Upper lobe of left lung (tissue), 6 donors: Measurements from ENCODE around the gene PFKFB1. TPM values are rescaled to one million over a fixed set of nuclear protein-coding genes. Genes with fewer than 3 reads are reported as not detected.

ENCODE experiments used
- ATAC-seq, 2 donors: fragments of 200-7000 bp; cut with Tn5 transposase; one replicate each; pipeline ENCODE4 v1.9.1; 2022; ENCODE audit warnings: mild to moderate bottlenecking in 2 of 2, moderate library complexity in 2 of 2; ENCODE audit not compliant: low FRiP score in 2 of 2
- DNase-seq, 2 donors: peaks; one replicate each; pipeline ENCODE4 v3.0.0-alpha.2; 2019 to 2020
- H3K27ac ChIP-seq, 4 donors: fragments of 200-600 bp; sonication (generic); one replicate each; pipeline ENCODE4 v1.5.1; 2016 to 2019
- H3K27me3 ChIP-seq, 4 donors: fragments of 200-600 bp; sonication (generic); one replicate each; pipeline ENCODE4 v1.5.1; 2017 to 2019
- H3K36me3 ChIP-seq, 4 donors: fragments of 200-600 bp; sonication (generic); one replicate each; pipeline ENCODE4 v1.5.1; 2016 to 2019
- H3K4me1 ChIP-seq, 4 donors: fragments of 200-600 bp; sonication (generic); one replicate each; pipeline ENCODE4 v1.5.1; 2018 to 2019
- H3K4me3 ChIP-seq, 4 donors: fragments of 200-600 bp; sonication (generic); one replicate each; pipeline ENCODE4 v1.5.1; 2017 to 2019; ENCODE audit warnings: mild to moderate bottlenecking in 2 of 4, moderate library complexity in 1 of 4
- H3K9me3 ChIP-seq, 4 donors: fragments of 200-600 bp; sonication (generic); one replicate each; pipeline ENCODE4 v1.5.1; 2018 to 2019
- EP300 ChIP-seq, 4 donors: sonication (generic); formaldehyde crosslinking; IDR thresholded peaks; one replicate each; pipeline ENCODE4 v1.5.1; 2017; ENCODE audit warnings: antibody characterized with exemption in 4 of 4, control low read depth in 2 of 4
- POLR2A ChIP-seq, 4 donors: fragments of 450-650 bp; IDR thresholded peaks; one replicate each; pipeline ENCODE4 v1.5.1; 2016 to 2017; ENCODE audit warnings: antibody characterized with exemption in 4 of 4, mild to moderate bottlenecking in 2 of 4
- POLR2AphosphoS5 ChIP-seq, 2 donors: sonication (generic); formaldehyde crosslinking; IDR thresholded peaks; one replicate each; pipeline ENCODE4 v1.5.1; 2017; ENCODE audit warnings: antibody characterized with exemption in 2 of 2
- WGBS, 2 donors: methylation state at CpG; one replicate each; pipeline ENCODE4 v1.1.5; 2017 to 2018; 5-methylcytosine and 5-hydroxymethylcytosine counted together
- total RNA-seq, 6 donors: library from RNA; depleted of rRNA in 4 of 6; stranded (reverse); fragments of >200 nt in 4 of 6; gene quantifications; one replicate each; pipeline versions ENCODE4 v1.1.0 to v1.2.1, GENCODE V29; 2016 to 2021
- TF ChIP-seq, protein P1 (sequence below), 6 experiments: fragments of 450-650 bp in 4 of 6; fragments of 200-600 bp in 2 of 6; sonication (generic) in 2 of 6; IDR thresholded peaks; one replicate each; pipeline ENCODE4 v1.5.1; 2016 to 2019; ENCODE audit warnings: antibody characterized with exemption in 6 of 6
- donor health status: DM: no; HTN: no; CAD: no; lungs with moderate emphysema.
- donor health status: DM: no; HTN: yes; CAD: no; lungs with severe emphysema.

PFKFB1 gene
- total RNA-seq, 6 donors from 2014 or later, result 0.31 to 0.33 TPM; not detected in 4

DNA sequence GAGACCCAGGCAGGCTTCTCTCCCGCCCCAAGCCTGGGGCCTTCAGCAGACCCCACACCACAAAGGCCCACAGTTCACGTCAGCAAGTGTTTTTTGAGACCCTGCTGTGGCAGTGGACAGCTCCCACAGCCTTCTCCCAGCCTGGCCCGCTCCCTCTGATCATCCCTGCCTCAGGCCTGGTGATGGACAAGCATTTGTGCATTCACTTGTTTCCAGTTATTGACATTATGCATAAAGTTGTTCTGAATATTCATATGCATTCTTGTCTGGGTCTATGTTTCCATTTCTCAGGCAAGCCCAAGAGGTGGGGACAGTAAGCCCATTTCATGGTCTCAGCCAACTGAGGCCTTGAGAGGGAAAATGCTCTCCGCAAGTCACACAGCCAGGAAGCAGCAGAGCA lies 58.7 kb downstream of the PFKFB1 start:
- H3K27ac ChIP-seq, result no peak overlapping the region
- no peak for DNase-seq
- H3K4me1 ChIP-seq, result no peaks in the 10 kb centered on the region
- H3K36me3 ChIP-seq, result no peaks in the 10 kb centered on the region
- no peak overlapping the region for H3K4me3 ChIP-seq
- H3K9me3 ChIP-seq, result no peaks in the 10 kb centered on the region
- no peaks in the 10 kb centered on the region for H3K27me3 ChIP-seq
- WGBS, 2 donors, result 58 to 90% methylated on average over 2 to 4 of the region's 4 CpGs
- ATAC-seq, result no peak
- TF ChIP-seq, protein P1, sequence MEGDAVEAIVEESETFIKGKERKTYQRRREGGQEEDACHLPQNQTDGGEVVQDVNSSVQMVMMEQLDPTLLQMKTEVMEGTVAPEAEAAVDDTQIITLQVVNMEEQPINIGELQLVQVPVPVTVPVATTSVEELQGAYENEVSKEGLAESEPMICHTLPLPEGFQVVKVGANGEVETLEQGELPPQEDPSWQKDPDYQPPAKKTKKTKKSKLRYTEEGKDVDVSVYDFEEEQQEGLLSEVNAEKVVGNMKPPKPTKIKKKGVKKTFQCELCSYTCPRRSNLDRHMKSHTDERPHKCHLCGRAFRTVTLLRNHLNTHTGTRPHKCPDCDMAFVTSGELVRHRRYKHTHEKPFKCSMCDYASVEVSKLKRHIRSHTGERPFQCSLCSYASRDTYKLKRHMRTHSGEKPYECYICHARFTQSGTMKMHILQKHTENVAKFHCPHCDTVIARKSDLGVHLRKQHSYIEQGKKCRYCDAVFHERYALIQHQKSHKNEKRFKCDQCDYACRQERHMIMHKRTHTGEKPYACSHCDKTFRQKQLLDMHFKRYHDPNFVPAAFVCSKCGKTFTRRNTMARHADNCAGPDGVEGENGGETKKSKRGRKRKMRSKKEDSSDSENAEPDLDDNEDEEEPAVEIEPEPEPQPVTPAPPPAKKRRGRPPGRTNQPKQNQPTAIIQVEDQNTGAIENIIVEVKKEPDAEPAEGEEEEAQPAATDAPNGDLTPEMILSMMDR (IDR thresholded peaks at IDR 0.05), result no peak
- TF ChIP-seq POLR2AphosphoS5 (IDR thresholded peaks at IDR 0.05), result no peak

DNA sequence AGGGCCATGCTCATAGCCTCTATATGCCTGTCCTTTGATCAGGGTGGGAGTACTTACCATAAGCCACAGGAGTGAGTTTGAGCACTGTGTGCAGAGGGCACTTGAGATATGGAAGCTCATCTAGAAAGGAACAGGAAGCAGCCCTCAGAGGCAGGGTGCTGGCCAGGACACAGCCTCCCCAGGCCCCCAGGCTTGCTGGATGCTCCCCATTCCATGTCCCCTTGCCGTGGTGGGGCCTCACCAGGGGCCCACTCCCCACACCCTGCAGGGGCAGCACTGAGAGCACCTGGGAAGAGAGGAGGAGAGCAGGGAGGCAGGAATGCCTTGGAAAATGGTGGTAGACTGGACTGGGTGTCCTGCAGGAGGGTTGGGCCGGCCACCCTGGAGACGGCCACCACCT lies 59.1 kb downstream of the PFKFB1 start:
- WGBS, 2 donors, result 69% methylated on average over 3 of the region's 3 CpGs; no CpG with 5 or more reads in 1 of the 2 donors
- TF ChIP-seq EP300 (IDR thresholded peaks at IDR 0.05) (no peak), POLR2A (IDR thresholded peaks at IDR 0.05) (no peak)
- Histone ChIP-seq H3K4me1 (no peaks in the 10 kb centered on the region), H3K27me3 (no peaks in the 10 kb centered on the region), H3K36me3 (no peaks in the 10 kb centered on the region), H3K27ac (no peak overlapping the region), H3K4me3 (no peak overlapping the region), H3K9me3 (no peaks in the 10 kb centered on the region)
- peak in 1 of 2 donors; percentile 13 for DNase-seq
- ATAC-seq, result no peak

DNA sequence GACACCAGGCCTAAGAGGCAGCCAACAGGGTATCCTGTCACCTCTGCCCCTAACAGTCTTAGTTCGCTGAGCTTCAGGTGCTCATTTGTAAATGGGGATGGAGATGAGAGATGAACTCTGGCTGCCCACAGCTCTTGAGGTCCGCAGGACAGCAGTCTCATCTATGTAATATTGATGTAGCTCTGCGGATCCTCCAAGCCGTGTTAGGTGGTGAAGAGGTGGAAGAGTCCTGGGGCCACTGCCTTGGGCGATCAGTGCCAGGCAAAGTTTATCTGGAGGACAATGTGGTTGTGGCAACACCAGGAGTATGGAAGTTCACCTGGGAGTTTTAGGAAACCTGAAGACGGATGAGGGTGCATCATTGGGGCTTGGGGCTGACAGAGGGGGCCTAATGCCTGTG lies 59.9 kb downstream of the PFKFB1 start:
- Histone ChIP-seq H3K27ac (no peak overlapping the region), H3K4me1 (no peaks in the 10 kb centered on the region), H3K27me3 (no peaks in the 10 kb centered on the region), H3K9me3 (no peaks in the 10 kb centered on the region), H3K4me3 (no peak overlapping the region), H3K36me3 (peaks cover 0 to 1% (median 0%) of the 10 kb centered on the region in 4 donors)
- 80 to 85% methylated on average over 5 to 6 of the region's 6 CpGs for WGBS, 2 donors
- TF ChIP-seq, protein P1 (IDR thresholded peaks at IDR 0.05), result no peak
- TF ChIP-seq POLR2AphosphoS5 (IDR thresholded peaks at IDR 0.05) (no peak), EP300 (IDR thresholded peaks at IDR 0.05) (no peak), POLR2A (IDR thresholded peaks at IDR 0.05) (no peak)
- no peak for ATAC-seq
- DNase-seq, result no peak

DNA sequence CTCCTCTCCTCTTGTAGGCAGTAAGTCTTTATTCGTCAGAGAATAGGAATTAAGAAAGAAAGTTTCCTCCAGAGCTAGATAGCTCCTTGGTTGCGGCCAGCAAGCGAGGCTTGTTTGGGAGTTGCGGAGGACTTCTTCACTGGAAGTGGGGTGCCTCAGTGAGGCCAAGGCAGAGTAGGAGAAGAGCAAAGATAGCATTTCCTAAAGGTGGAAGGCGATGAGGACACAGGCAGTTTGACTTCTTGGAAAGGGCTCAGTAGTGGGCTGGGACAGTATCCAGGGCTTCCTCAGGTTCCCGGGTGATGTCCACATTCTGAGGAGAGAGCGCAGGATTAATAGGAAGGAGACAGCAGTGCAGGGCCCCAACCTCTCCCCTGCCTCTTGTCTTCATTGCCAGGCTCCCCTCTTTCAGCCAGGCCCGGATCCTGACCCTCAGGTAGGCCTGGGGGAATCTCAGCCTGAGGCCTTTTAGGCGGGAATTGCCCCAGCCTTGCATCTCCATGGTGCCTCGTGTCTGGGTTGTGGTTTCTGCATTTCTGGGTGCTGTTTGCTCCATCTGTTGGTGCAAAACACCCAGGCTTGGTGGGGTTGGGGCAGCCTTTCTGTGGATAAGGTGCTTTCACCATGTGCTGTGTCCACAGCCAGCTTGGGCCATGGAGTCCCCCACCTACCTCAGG lies 60.7 kb downstream of the PFKFB1 start:
- no peaks in the 10 kb centered on the region for H3K4me1 ChIP-seq
- no peaks in the 10 kb centered on the region for H3K9me3 ChIP-seq
- DNase-seq (no peak), ATAC-seq (no peak)
- no peak overlapping the region for H3K4me3 ChIP-seq
- H3K27me3 ChIP-seq, result no peaks in the 10 kb centered on the region
- no peak overlapping the region for H3K27ac ChIP-seq
- H3K36me3 ChIP-seq, result peaks cover 0 to 5% (median 0%) of the 10 kb centered on the region in 4 donors
- TF ChIP-seq EP300 (IDR thresholded peaks at IDR 0.05) (no peak), POLR2A (IDR thresholded peaks at IDR 0.05) (no peak), POLR2AphosphoS5 (IDR thresholded peaks at IDR 0.05) (no peak)
- TF ChIP-seq, protein P1 (IDR thresholded peaks at IDR 0.05), result no peak
- WGBS, 2 donors, result 68 to 100% methylated on average over 1 to 10 of the region's 10 CpGs

DNA sequence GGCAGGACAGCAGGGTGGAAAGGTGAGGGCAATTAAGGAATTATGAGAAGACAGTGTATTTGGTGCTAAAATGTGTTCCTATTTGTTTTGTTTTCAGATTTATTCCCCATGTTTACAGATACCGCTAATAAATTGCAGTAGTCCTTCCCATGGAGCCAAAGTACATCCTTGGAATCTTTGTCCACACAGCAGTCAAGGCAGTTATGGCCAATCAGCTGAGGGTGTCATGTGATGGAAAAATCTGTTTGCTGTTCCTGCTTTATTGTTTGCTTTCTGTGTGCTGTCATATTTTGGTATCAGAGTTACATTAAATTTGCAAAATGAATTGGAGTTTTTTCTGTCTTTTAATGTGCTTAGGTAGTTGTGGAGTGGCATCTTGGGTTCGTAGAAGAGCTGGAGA lies 62.9 kb downstream of the PFKFB1 start:
- H3K27me3 ChIP-seq, result no peaks in the 10 kb centered on the region
- WGBS, 2 donors, result 69 to 93% methylated on average over 2 of the region's 2 CpGs
- H3K36me3 ChIP-seq, result peaks cover 0 to 5% (median 0%) of the 10 kb centered on the region in 4 donors
- ATAC-seq (no peak), DNase-seq (no peak)
- no peak overlapping the region for H3K27ac ChIP-seq
- no peak overlapping the region for H3K4me3 ChIP-seq
- TF ChIP-seq POLR2AphosphoS5 (IDR thresholded peaks at IDR 0.05), result no peak
- TF ChIP-seq, protein P1 (IDR thresholded peaks at IDR 0.05), result no peak
- TF ChIP-seq POLR2A (IDR thresholded peaks at IDR 0.05), result no peak
- TF ChIP-seq EP300 (IDR thresholded peaks at IDR 0.05), result no peak
- no peaks in the 10 kb centered on the region for H3K4me1 ChIP-seq
- no peaks in the 10 kb centered on the region for H3K9me3 ChIP-seq
